Thoracic aorta (tissue), 2 donors: ENCODE measurements around the gene PKNOX2. TPM values are rescaled to one million over a fixed set of nuclear protein-coding genes. Genes with fewer than 3 reads are reported as not detected.

Experiments
- ATAC-seq: fragments of 150-250 bp; one replicate; pipeline ENCODE4 v1.8.0; 2017; ENCODE audit warnings: low read depth; ENCODE audit not compliant: insufficient number of reproducible peaks, low FRiP score
- DNase-seq: peaks from one replicate; pipeline ENCODE4 v3.0.0-alpha.2; 2020; ENCODE audit warnings: low spot score
- H3K27ac ChIP-seq, 2 donors: fragments of 200-600 bp; sonication (generic); 1 replicate in 1 of 2; 2 replicates in 1 of 2; pipeline ENCODE4 v1.5.1; 2016; ENCODE audit warnings: mild to moderate bottlenecking in 2 of 2, moderate library complexity in 2 of 2
- H3K27me3 ChIP-seq: fragments of 200-600 bp; sonication (generic); replicated peaks from 2 replicates; pipeline ENCODE4 v1.6.0; 2016; ENCODE audit warnings: mild to moderate bottlenecking; ENCODE audit not compliant: insufficient read depth
- H3K36me3 ChIP-seq: fragments of 200-600 bp; sonication (generic); one replicate; pipeline ENCODE4 v1.5.1; 2016
- H3K4me1 ChIP-seq, 2 donors: fragments of 200-600 bp; sonication (generic); 1 replicate in 1 of 2; 2 replicates in 1 of 2; pipeline versions ENCODE4 v1.5.1 to v1.6.0; 2016; ENCODE audit warnings: low read depth in 2 of 2, mild to moderate bottlenecking in 1 of 2; ENCODE audit not compliant: control insufficient read depth in 1 of 2
- H3K4me3 ChIP-seq: fragments of 200-600 bp; sonication (generic); 2 replicates; pipeline ENCODE4 v1.5.1; 2016; ENCODE audit warnings: mild to moderate bottlenecking
- H3K9me3 ChIP-seq: fragments of 200-600 bp; sonication (generic); 2 replicates; pipeline ENCODE4 v1.5.1; 2016
- CTCF ChIP-seq: fragments of 200-600 bp; sonication (generic); IDR thresholded peaks from one replicate; pipeline ENCODE4 v1.5.1; 2019; ENCODE audit warnings: antibody characterized with exemption
- total RNA-seq, 2 donors: library from RNA; depleted of rRNA; stranded (reverse); fragments of >200 nt; gene quantifications; one replicate each; pipeline versions ENCODE4 v1.1.0 to v1.2.3, GENCODE V29; 2016

Gene PKNOX2
- total RNA-seq, 2 donors from 2014 or later: 1.4 to 9.2 TPM

- DNase-seq: no peak
- TF ChIP-seq CTCF: no peak
- no peaks in the 10 kb centered on the region for H3K27me3 ChIP-seq
- no peak overlapping the region for H3K27ac ChIP-seq
- H3K4me3 ChIP-seq: no peak overlapping the region
- peaks cover 3 to 16% of the 10 kb centered on the region in 2 donors for H3K4me1 ChIP-seq
- ATAC-seq: no peak
- no peaks in the 10 kb centered on the region for H3K36me3 ChIP-seq
- H3K9me3 ChIP-seq: no peaks in the 10 kb centered on the region
Observed at GRCh38 chr11:125408311-125408711, 243.8 kb downstream of the PKNOX2 start.

- TF ChIP-seq CTCF: no peak
- H3K4me1 ChIP-seq: peaks cover 0 to 2% of the 10 kb centered on the region in 2 donors
- H3K36me3 ChIP-seq: no peaks in the 10 kb centered on the region
- H3K27ac ChIP-seq: no peak overlapping the region
- DNase-seq: no peak
- no peaks in the 10 kb centered on the region for H3K9me3 ChIP-seq
- H3K27me3 ChIP-seq: no peaks in the 10 kb centered on the region
- no peak for ATAC-seq
- no peak overlapping the region for H3K4me3 ChIP-seq
Observed at GRCh38 chr11:125410091-125410490, 245.5 kb downstream of the PKNOX2 start.

GRCh38 chr11:125412177-125412496 lies 247.6 kb downstream of the PKNOX2 start:
- DNase-seq: no peak
- Histone ChIP-seq H3K36me3 (no peaks in the 10 kb centered on the region), H3K27ac (no peak overlapping the region), H3K4me1 (no peaks in the 10 kb centered on the region), H3K4me3 (no peak overlapping the region), H3K9me3 (no peaks in the 10 kb centered on the region), H3K27me3 (no peaks in the 10 kb centered on the region)
- no peak for TF ChIP-seq CTCF
- ATAC-seq: no peak

GRCh38 chr11:125412509-125412908 lies 248.0 kb downstream of the PKNOX2 start:
- no peaks in the 10 kb centered on the region for H3K36me3 ChIP-seq
- no peaks in the 10 kb centered on the region for H3K27me3 ChIP-seq
- no peak for TF ChIP-seq CTCF
- no peak overlapping the region for H3K27ac ChIP-seq
- no peaks in the 10 kb centered on the region for H3K4me1 ChIP-seq
- DNase-seq (no peak), ATAC-seq (no peak)
- H3K9me3 ChIP-seq: no peaks in the 10 kb centered on the region
- no peak overlapping the region for H3K4me3 ChIP-seq

- no peak overlapping the region for H3K4me3 ChIP-seq
- no peak for TF ChIP-seq CTCF
- H3K4me1 ChIP-seq: no peaks in the 10 kb centered on the region
- ATAC-seq: no peak
- H3K9me3 ChIP-seq: no peaks in the 10 kb centered on the region
- no peaks in the 10 kb centered on the region for H3K27me3 ChIP-seq
- H3K36me3 ChIP-seq: no peaks in the 10 kb centered on the region
- H3K27ac ChIP-seq: no peak overlapping the region
- DNase-seq: no peak
Observed at GRCh38 chr11:125413226-125413625, 248.7 kb downstream of the PKNOX2 start.
